DOHH2 (cell line): ENCODE results near the gene ZNF385D.

Experiments used
- H3F3A ChIP-seq: fragments of 200-600 bp; sonication (generic), shearing (Covaris generic); 2 replicates; pipeline ENCODE4 v1.6.0; 2016; ENCODE audit warnings: antibody characterized with exemption, mild to moderate bottlenecking; ENCODE audit not compliant: control insufficient read depth, insufficient read depth
- H3K27ac ChIP-seq: fragments of 200-600 bp; sonication (generic); 2 replicates; pipeline ENCODE4 v1.5.1; 2014; ENCODE audit warnings: low read depth, mild to moderate bottlenecking, low read length, moderate library complexity
- H3K27me3 ChIP-seq: fragments of 200-600 bp; sonication (generic); 2 replicates; pipeline ENCODE4 v1.6.1; 2014; ENCODE audit warnings: mild to moderate bottlenecking, low read length, mixed read lengths; ENCODE audit not compliant: control insufficient read depth
- H3K36me3 ChIP-seq: fragments of 200-600 bp; sonication (generic); 2 replicates; pipeline ENCODE4 v1.6.1; 2014; ENCODE audit warnings: mild to moderate bottlenecking, low read length, moderate library complexity, mixed read lengths; ENCODE audit not compliant: control insufficient read depth
- H3K4me1 ChIP-seq: fragments of 200-600 bp; sonication (generic); 2 replicates; pipeline ENCODE4 v1.6.1; 2014; ENCODE audit warnings: mild to moderate bottlenecking, low read length, mixed read lengths; ENCODE audit not compliant: control insufficient read depth
- H3K4me2 ChIP-seq: fragments of 200-600 bp; sonication (generic); 2 replicates; pipeline ENCODE4 v1.6.0; 2014; ENCODE audit warnings: mild to moderate bottlenecking, low read length, moderate library complexity
- H3K4me3 ChIP-seq: fragments of 200-600 bp; sonication (generic); 2 replicates; pipeline ENCODE4 v1.5.1; 2014; ENCODE audit warnings: mild to moderate bottlenecking, low read length, mixed read lengths
- H3K79me2 ChIP-seq: fragments of 200-600 bp; sonication (generic); 2 replicates; pipeline ENCODE4 v1.6.1; 2014; ENCODE audit warnings: mild to moderate bottlenecking, low read length, mixed read lengths; ENCODE audit not compliant: control insufficient read depth
- H3K9me2 ChIP-seq: fragments of 200-600 bp; sonication (generic); replicated peaks from 2 replicates; pipeline ENCODE4 v1.6.1; 2014; ENCODE audit warnings: mild to moderate bottlenecking, low read length, mixed read lengths; ENCODE audit not compliant: control insufficient read depth
- H3K9me3 ChIP-seq: fragments of 200-600 bp; sonication (generic); 2 replicates; pipeline ENCODE4 v1.6.1; 2014; ENCODE audit warnings: antibody characterized with exemption, low read length, mixed read lengths; ENCODE audit not compliant: control insufficient read depth, insufficient read depth
- H4K20me1 ChIP-seq: fragments of 200-600 bp; sonication (generic); 2 replicates; pipeline ENCODE4 v1.6.0; 2014; ENCODE audit warnings: low read depth, mild to moderate bottlenecking, antibody characterized with exemption, low read length, moderate library complexity; ENCODE audit not compliant: control insufficient read depth, insufficient read depth
- EZH2phosphoT487 ChIP-seq: fragments of 200-600 bp; sonication (generic); IDR thresholded peaks from 2 replicates; pipeline ENCODE4 v1.6.1; 2017; ENCODE audit warnings: borderline replicate concordance, mild to moderate bottlenecking, antibody characterized with exemption, low read length, moderate library complexity, mixed read lengths
- TF ChIP-seq, protein P1 (sequence below): fragments of 200-600 bp; sonication (generic); IDR thresholded peaks from one replicate; pipeline ENCODE4 v1.5.1; 2014; ENCODE audit warnings: antibody characterized with exemption, mild to moderate bottlenecking, low read depth, low read length; ENCODE audit not compliant: poor library complexity, severe bottlenecking

ZNF385D gene

DNA sequence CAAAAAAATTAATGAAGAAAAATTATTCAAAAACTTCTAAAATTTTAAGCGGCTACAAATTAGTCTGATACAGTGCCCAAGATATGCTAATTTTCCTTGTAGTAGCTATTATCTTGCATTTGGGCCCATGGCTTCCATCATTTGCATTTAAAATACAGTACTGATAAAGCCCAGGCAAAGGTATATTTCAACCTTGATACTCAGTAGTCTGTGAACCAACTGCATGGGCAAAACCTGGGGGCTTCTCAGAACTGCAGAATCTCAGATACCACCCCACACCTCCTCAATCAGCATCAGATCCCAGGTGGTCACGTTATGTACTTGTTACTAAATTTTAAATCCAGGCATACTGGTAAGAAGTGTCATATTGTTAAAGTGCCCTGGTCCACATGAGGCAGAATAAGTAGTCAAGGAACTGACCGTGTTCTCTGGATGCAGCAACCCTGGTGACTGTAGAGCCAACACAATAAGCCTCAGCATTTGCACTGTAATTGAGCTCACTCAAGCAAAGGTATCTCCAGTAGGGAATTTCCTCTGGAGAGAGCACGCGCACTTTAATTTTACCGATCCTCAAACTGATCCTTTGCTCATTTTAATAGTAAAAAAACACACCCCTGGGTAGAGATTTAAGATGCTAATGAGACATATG lies 31.9 kb downstream of the ZNF385D start:
- no peaks in the 10 kb centered on the region for H3K4me1 ChIP-seq
- H3K27ac ChIP-seq: no peak overlapping the region
- no peaks in the 10 kb centered on the region for H4K20me1 ChIP-seq
- H3K27me3 ChIP-seq: no peaks in the 10 kb centered on the region
- no peak for TF ChIP-seq EZH2phosphoT487
- TF ChIP-seq, protein P1, sequence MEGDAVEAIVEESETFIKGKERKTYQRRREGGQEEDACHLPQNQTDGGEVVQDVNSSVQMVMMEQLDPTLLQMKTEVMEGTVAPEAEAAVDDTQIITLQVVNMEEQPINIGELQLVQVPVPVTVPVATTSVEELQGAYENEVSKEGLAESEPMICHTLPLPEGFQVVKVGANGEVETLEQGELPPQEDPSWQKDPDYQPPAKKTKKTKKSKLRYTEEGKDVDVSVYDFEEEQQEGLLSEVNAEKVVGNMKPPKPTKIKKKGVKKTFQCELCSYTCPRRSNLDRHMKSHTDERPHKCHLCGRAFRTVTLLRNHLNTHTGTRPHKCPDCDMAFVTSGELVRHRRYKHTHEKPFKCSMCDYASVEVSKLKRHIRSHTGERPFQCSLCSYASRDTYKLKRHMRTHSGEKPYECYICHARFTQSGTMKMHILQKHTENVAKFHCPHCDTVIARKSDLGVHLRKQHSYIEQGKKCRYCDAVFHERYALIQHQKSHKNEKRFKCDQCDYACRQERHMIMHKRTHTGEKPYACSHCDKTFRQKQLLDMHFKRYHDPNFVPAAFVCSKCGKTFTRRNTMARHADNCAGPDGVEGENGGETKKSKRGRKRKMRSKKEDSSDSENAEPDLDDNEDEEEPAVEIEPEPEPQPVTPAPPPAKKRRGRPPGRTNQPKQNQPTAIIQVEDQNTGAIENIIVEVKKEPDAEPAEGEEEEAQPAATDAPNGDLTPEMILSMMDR: no peak
- no peaks in the 10 kb centered on the region for H3K9me2 ChIP-seq
- no peaks in the 10 kb centered on the region for H3K9me3 ChIP-seq
- H3F3A ChIP-seq: no peaks in the 10 kb centered on the region
- H3K4me2 ChIP-seq: no peak overlapping the region
- no peaks in the 10 kb centered on the region for H3K36me3 ChIP-seq
- H3K79me2 ChIP-seq: no peaks in the 10 kb centered on the region
- no peak overlapping the region for H3K4me3 ChIP-seq

DNA sequence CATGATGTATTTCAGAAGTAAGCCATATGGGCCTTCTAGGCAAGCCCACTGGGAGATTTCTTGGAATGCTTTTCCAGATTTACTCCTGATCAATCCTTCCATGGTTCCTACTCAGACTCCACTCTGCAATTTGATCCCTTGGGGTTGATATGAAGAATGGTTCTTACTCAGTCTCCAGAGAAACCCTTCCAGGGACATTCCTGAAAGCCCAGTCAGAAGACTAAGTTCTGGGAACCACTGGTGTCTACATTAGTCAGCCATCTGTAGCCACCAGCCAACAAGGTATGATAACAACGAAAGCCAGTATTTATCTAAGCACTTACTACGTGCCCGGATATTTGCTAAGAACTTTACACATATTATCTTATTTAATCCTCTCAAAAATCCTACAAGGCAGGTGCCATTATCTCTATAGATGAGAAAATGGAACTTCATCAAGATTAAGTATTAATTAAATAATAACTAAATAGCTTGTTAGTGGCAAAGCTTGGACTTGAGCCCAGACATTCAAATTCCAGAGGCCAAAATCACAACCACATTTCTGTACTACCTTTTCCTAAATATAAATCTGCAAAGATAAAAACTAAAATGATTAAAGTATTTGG lies 32.7 kb downstream of the ZNF385D start:
- Histone ChIP-seq H3K27ac (no peak overlapping the region), H3K9me2 (no peaks in the 10 kb centered on the region), H3K9me3 (no peaks in the 10 kb centered on the region), H3K27me3 (no peaks in the 10 kb centered on the region), H3F3A (no peaks in the 10 kb centered on the region), H4K20me1 (no peaks in the 10 kb centered on the region), H3K79me2 (no peaks in the 10 kb centered on the region), H3K4me3 (no peak overlapping the region), H3K4me1 (no peaks in the 10 kb centered on the region), H3K4me2 (no peak overlapping the region), H3K36me3 (no peaks in the 10 kb centered on the region)
- TF ChIP-seq, protein P1: no peak
- TF ChIP-seq EZH2phosphoT487: no peak

DNA sequence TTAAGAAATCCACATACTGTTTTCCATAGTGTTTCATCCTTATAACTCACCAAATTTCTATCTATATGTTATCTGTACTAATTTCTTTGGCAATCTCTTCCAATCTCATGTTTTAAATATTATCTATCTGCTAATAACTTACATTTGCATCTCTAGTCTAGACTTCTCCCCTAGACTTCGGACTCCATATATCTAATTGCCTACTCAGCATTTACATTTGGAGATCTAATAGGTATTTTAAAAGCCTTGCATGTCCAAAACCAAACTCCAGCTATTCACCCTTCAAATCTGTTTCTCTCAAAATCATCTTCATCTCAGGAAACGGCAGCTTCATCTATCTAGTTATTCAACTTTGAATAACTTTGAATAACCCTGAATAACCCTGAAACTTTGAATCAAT lies 35.3 kb downstream of the ZNF385D start:
- H3K4me2 ChIP-seq: no peak overlapping the region
- H3K9me2 ChIP-seq: no peaks in the 10 kb centered on the region
- H3K36me3 ChIP-seq: no peaks in the 10 kb centered on the region
- H3K4me1 ChIP-seq: no peaks in the 10 kb centered on the region
- no peak overlapping the region for H3K4me3 ChIP-seq
- no peaks in the 10 kb centered on the region for H3K79me2 ChIP-seq
- H4K20me1 ChIP-seq: no peaks in the 10 kb centered on the region
- H3K27me3 ChIP-seq: no peaks in the 10 kb centered on the region
- no peak for TF ChIP-seq EZH2phosphoT487
- TF ChIP-seq, protein P1: no peak
- no peaks in the 10 kb centered on the region for H3F3A ChIP-seq
- H3K27ac ChIP-seq: no peak overlapping the region
- no peaks in the 10 kb centered on the region for H3K9me3 ChIP-seq
